Activated CD4-positive, alpha-beta T cell treated with anti-CD3 and anti-CD28 coated beads for 48 hours (primary cell): ENCODE data around the gene MPL.
"Not testable (repeated sequence)": the region's sequence is repeated elsewhere in the genome, so short reads cannot be mapped to it uniquely, and the experiment has no call there.

Source experiments
- DNase-seq: peaks from one replicate; pipeline ENCODE4 v3.0.0-alpha.2; 2020

The MPL gene

GRCh38 chr1:43382027-43382779, 44.6 kb downstream of the MPL start:
- DNase-seq: no peak

DNA sequence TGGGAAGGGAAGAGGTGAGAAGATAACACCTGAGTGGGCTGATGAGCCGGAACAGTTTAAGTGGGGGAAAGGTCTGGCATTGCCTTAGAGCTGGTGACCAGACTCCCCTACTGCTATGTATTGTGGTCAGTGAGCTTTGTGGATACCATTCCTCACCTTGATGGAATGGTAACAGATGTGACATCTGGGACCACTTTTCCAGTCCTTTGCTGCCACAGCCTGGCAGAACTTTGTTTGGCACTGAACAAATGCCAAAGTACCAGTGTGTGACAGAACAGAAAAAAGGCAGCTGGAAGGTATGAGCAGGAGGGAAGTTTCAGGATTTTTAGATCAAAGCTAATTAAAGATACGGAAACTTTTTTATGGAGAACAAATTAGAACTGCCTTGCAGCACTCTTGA, 45.8 kb downstream of the MPL start:
- DNase-seq: no peak

DNA sequence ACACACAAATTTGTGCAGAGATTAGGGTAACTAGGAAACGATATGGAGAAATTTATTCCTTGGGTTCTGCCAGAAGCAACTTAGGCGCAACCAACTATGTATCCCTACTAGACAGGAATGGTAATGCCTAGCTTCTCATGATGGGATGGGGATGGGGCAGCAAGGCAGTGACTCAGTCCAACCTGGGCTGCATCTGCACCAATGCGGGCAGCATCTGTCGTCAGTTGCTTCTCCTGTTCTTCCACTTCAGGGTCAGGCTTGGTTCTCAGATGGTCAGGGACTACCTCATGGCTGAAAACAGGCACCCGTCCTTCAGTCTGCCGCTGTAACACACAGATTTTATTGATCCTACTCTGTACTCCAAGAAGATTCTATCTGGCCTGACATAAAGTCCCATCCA, 49.1 kb downstream of the MPL start:
- no peak for DNase-seq

DNA sequence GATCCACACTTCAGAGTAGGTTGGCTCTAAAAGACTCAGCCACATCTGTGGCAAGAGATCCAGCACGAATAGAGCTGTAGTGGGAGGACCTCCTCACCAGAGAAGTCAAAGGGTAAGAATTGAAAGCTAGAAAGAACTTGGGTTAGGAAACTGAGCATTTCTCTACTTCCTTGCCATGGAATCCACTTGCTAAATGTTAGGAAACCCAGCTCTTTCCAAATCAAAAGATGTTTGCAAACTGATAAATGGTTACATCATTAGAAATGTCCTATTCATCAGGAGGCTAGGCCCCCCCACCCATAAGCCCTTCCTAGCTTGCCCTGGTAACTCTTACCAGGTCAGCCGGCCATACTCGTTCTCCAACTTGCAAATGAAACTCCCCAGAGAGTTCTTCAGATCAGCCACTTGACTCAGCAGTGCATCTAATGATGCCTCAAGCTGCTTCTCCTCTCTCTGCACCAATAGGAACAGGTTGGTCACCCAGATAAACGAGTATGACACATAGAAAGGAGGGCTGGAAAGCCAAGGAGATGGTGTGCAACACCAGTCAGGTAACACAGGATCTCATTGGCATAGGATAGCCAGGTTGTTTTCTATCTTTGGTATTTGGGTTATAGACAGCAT, 50.5 kb downstream of the MPL start:
- DNase-seq: no peak

- DNase-seq: no peak
Observed at GRCh38 chr1:43388613-43389012, 51.0 kb downstream of the MPL start.

- peak; percentile 95 for DNase-seq
Observed at GRCh38 chr1:43389326-43390313, 52.0 kb downstream of the MPL start, which contains the start of the genes MED8 and SZT2. TSS of gene MED8 (minus strand) at chr1:43389800. CDS start at chr1:43389764, 36 bp downstream. TSS of gene SZT2 (plus strand) at chr1:43389899. CDS start at chr1:43389969, 70 bp downstream.

DNA sequence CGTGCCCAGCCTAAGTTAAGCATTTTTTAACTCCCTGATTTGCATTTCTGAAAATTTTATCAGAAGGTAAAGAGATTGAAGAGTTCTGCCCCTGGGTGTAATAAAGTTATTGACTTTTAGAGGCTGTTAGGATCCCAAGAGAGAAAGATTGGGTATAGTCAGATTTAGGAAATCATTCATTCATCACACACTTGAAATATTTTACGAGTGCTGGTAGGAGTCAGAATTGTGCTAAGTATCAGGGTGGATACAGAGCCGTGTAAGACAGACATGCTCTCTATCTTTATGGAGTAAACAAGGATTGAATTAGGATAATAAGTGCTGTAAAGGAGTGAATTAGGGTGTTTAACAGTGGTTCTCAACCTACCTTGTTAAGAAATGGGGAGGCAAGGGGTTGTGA, 55.1 kb downstream of the MPL start:
- no peak for DNase-seq

- DNase-seq: no peak
Observed at GRCh38 chr1:43395523-43395922, 57.9 kb downstream of the MPL start.

GRCh38 chr1:43396059-43396458, 58.4 kb downstream of the MPL start:
- no peak for DNase-seq

- no peak for DNase-seq
Observed at GRCh38 chr1:43398227-43398626, 60.6 kb downstream of the MPL start.

GRCh38 chr1:43400441-43400840, 62.8 kb downstream of the MPL start:
- not testable (repeated sequence) for DNase-seq

- no peak for DNase-seq
Observed at GRCh38 chr1:43402089-43402865, 64.7 kb downstream of the MPL start.
